Endothelial cell (in vitro differentiated cells): ENCODE data around the gene STON1. TPM values are rescaled to one million over a fixed set of nuclear protein-coding genes. Genes with fewer than 3 reads are reported as not detected.
"Not testable (repeated sequence)": the region's sequence is repeated elsewhere in the genome, so short reads cannot be mapped to it uniquely, and the experiment has no call there.

Experiments used
- DNase-seq: peaks from one replicate; pipeline ENCODE4 v3.0.0; 2021; ENCODE audit warnings: low spot score
- H3K27ac Mint-ChIP-seq: one replicate; pipeline ENCODE4 v1.8.0; 2021; ENCODE audit warnings: mixed read lengths, inconsistent platforms; ENCODE audit not compliant: unreplicated experiment
- H3K27me3 Mint-ChIP-seq: one replicate; pipeline ENCODE4 v1.8.0; 2021; ENCODE audit warnings: mild to moderate bottlenecking, moderate library complexity, mixed read lengths, inconsistent platforms; ENCODE audit not compliant: unreplicated experiment
- H3K36me3 Mint-ChIP-seq: one replicate; pipeline ENCODE4 v1.8.0; 2021; ENCODE audit warnings: mild to moderate bottlenecking, low read depth, mixed read lengths, inconsistent platforms; ENCODE audit not compliant: unreplicated experiment
- H3K4me1 Mint-ChIP-seq: one replicate; pipeline ENCODE4 v1.8.0; 2021; ENCODE audit warnings: mild to moderate bottlenecking, mixed read lengths, inconsistent platforms; ENCODE audit not compliant: unreplicated experiment
- H3K4me3 Mint-ChIP-seq: one replicate; pipeline ENCODE4 v1.8.0; 2021; ENCODE audit warnings: mild to moderate bottlenecking, mixed read lengths, inconsistent platforms; ENCODE audit not compliant: unreplicated experiment
- H3K9me3 Mint-ChIP-seq: one replicate; pipeline ENCODE4 v1.8.0; 2021; ENCODE audit warnings: mixed read lengths, inconsistent platforms; ENCODE audit not compliant: unreplicated experiment
- total RNA-seq: library from RNA; stranded (reverse); fragmentation: NEBNext Ultra II Directional; extraction: Animal tissue kit (Norgen Biotek cat#: 25700); gene quantifications from one replicate; pipeline ENCODE4 v1.2.1, GENCODE V29; 2021; ENCODE audit not compliant: unreplicated experiment
- TF ChIP-seq, protein P1 (sequence below): fragments of 200-600 bp; sonication (generic); IDR thresholded peaks from one replicate; pipeline ENCODE4 v1.5.0; 2021; ENCODE audit warnings: antibody characterized with exemption; ENCODE audit not compliant: unreplicated experiment

Gene STON1
- total RNA-seq, 1 donor from 2014 or later: 3.1 TPM

DNA sequence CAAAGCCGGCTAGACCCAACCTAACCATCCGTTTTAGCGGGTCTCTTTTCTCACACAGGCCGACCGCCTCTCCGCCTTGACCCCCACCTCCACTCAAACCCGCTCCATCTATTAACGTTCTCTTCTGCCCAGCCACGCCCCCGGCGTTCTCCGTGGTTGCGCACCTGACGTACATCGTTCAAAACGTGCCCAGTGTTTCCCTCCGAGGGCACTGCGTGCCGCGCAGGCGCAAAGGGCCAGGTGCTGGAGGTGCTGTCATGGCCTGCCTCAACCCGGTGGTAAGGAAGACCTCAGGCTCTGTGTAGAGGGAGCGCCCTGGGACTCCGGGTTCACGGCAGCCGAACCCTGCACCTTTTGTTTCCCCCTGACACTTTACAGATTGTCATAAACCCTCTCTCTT, 87.7 kb downstream of the STON1 start, which contains the start of gene GTF2A1L:
Gene GTF2A1L, plus strand, starts transcription at position 239 of the 400 bp plus-strand sequence. Its CDS starts 19 bp downstream, at position 258.
- no peaks in the 10 kb centered on the region for H3K9me3 Mint-ChIP-seq
- no peaks in the 10 kb centered on the region for H3K4me1 Mint-ChIP-seq
- TF ChIP-seq, protein P1, sequence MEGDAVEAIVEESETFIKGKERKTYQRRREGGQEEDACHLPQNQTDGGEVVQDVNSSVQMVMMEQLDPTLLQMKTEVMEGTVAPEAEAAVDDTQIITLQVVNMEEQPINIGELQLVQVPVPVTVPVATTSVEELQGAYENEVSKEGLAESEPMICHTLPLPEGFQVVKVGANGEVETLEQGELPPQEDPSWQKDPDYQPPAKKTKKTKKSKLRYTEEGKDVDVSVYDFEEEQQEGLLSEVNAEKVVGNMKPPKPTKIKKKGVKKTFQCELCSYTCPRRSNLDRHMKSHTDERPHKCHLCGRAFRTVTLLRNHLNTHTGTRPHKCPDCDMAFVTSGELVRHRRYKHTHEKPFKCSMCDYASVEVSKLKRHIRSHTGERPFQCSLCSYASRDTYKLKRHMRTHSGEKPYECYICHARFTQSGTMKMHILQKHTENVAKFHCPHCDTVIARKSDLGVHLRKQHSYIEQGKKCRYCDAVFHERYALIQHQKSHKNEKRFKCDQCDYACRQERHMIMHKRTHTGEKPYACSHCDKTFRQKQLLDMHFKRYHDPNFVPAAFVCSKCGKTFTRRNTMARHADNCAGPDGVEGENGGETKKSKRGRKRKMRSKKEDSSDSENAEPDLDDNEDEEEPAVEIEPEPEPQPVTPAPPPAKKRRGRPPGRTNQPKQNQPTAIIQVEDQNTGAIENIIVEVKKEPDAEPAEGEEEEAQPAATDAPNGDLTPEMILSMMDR: no peak
- peaks cover 5% of the 10 kb centered on the region for H3K36me3 Mint-ChIP-seq
- H3K27me3 Mint-ChIP-seq: peaks cover 1% of the 10 kb centered on the region
- H3K4me3 Mint-ChIP-seq: no peak within 1 kb of the TSS
- H3K27ac Mint-ChIP-seq: no peak within 1 kb of the TSS
- no peak for DNase-seq

DNA sequence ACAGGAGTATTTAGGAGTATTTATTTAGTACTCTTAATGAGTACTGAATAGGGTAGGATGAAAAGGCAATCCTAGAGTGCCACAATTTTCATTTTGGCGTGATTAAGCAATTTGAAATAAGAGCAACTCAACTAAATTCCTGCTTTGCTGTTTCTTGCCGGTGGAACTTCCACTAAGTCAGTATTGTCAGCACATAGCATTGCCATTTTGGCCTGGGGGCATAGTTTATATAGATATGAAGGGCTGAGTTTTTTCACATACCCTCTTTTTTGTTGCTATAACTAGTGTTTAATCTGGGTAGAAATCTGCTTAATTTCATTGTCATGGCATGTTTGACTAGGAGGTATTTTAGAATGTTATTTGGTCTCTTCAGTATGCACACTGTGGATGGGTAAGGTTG, 89.6 kb downstream of the STON1 start:
- TF ChIP-seq, protein P1: no peak
- H3K4me3 Mint-ChIP-seq: no peak overlapping the region
- no peak for DNase-seq
- no peaks in the 10 kb centered on the region for H3K9me3 Mint-ChIP-seq
- H3K27me3 Mint-ChIP-seq: peaks cover 1% of the 10 kb centered on the region
- no peak overlapping the region for H3K27ac Mint-ChIP-seq
- no peaks in the 10 kb centered on the region for H3K4me1 Mint-ChIP-seq
- no peaks in the 10 kb centered on the region for H3K36me3 Mint-ChIP-seq

- H3K4me3 Mint-ChIP-seq: no peak overlapping the region
- no peaks in the 10 kb centered on the region for H3K27me3 Mint-ChIP-seq
- no peak overlapping the region for H3K27ac Mint-ChIP-seq
- TF ChIP-seq, protein P1: no peak
- no peaks in the 10 kb centered on the region for H3K36me3 Mint-ChIP-seq
- H3K4me1 Mint-ChIP-seq: no peaks in the 10 kb centered on the region
- no peaks in the 10 kb centered on the region for H3K9me3 Mint-ChIP-seq
- no peak for DNase-seq
These were observed 90.7 kb downstream of the STON1 start for GRCh38 chr2:48620604-48621003.

DNA sequence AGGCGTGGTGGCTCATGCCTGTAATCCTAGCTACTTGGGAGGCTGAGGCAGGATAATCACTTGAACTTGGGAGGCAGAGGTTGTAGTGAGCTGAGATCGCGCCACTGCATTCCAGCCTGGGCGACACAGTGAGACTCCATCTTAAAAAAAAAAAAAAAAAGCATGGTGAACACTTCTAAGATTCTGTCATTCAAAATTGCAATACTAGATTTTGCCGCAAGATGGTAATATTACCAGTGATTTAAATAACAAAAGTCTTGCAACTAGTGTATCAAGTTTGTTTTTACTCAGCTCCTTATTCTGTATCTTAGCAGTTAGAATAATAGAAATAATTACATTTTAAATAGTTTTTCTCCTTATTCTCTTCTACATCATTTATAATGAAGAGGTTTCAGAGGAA, 92.7 kb downstream of the STON1 start:
- not testable (repeated sequence) for H3K9me3 Mint-ChIP-seq, H3K4me3 Mint-ChIP-seq, H3K27me3 Mint-ChIP-seq, DNase-seq, H3K4me1 Mint-ChIP-seq, H3K36me3 Mint-ChIP-seq, H3K27ac Mint-ChIP-seq

- H3K9me3 Mint-ChIP-seq: peaks cover 6% of the 10 kb centered on the region
- H3K36me3 Mint-ChIP-seq: peaks cover 5% of the 10 kb centered on the region
These were observed 94.7 kb downstream of the STON1 start for GRCh38 chr2:48624696-48625095.

More at GRCh38 chr2:48624696-48625095, 94.7 kb downstream of the STON1 start:
- no peak for DNase-seq
- Mint-ChIP-seq H3K4me3 (no peak overlapping the region), H3K27ac (no peak overlapping the region), H3K27me3 (peaks cover 2% of the 10 kb centered on the region), H3K4me1 (no peaks in the 10 kb centered on the region)
- TF ChIP-seq, protein P1: no peak
